Left ventricle myocardium superior (tissue), 1 donor: ENCODE measurements around the gene SPTBN5. TPM values are rescaled to one million over a fixed set of nuclear protein-coding genes. Genes with fewer than 3 reads are reported as not detected.

Source experiments
- ATAC-seq: fragments of 200-7000 bp; cut with Tn5 transposase; one replicate; pipeline ENCODE4 v1.9.1; 2020; ENCODE audit warnings: mild to moderate bottlenecking, moderate library complexity
- DNase-seq: peaks from one replicate; pipeline ENCODE4 v3.0.0-alpha.2; 2020
- intact Hi-C: fragments of 100-400 bp; cut with micrococcal nuclease; formaldehyde crosslinking; loops from one replicate; pipeline ENCODE4 v1.11.0; 2022
- total RNA-seq: library from RNA; stranded (reverse); fragmentation: NEBNext Ultra II Directional; extraction: Animal tissue kit (Norgen Biotek cat#: 25700); gene quantifications from one replicate; pipeline ENCODE4 v1.2.1, GENCODE V29; 2021
- donor health status: DM: no; HTN: yes; CAD: no; lungs with severe emphysema.

The SPTBN5 gene
- total RNA-seq, 1 donor from 2014 or later = 3.6 TPM

GRCh38 chr15:41817781-41818180 lies 76.1 kb downstream of the SPTBN5 start:
- intact Hi-C loops = no loop called here

GRCh38 chr15:41817327-41817726 lies 76.5 kb downstream of the SPTBN5 start:
- intact Hi-C loops = no loop called here
- ATAC-seq (no peak), DNase-seq (no peak)

More at GRCh38 chr15:41817781-41818180, 76.1 kb downstream of the SPTBN5 start:
- ATAC-seq = no peak
- DNase-seq = no peak

- intact Hi-C loops = no loop called here
- ATAC-seq = no peak
- DNase-seq = no peak
These were observed 77.1 kb downstream of the SPTBN5 start for GRCh38 chr15:41816788-41817187.

- DNase-seq (no peak), ATAC-seq (no peak)
- intact Hi-C loops = loop anchor here (5.0 kb wide), 1 partner anchor 42 kb away; the partner anchor contains the start of gene MAPKBP1
These were observed 79.3 kb downstream of the SPTBN5 start for GRCh38 chr15:41814534-41814933.

GRCh38 chr15:41813426-41813825 lies 80.4 kb downstream of the SPTBN5 start:
- intact Hi-C loops = loop anchor here (5.0 kb wide), 1 partner anchor 41 kb away; the partner anchor contains the start of gene MAPKBP1
- ATAC-seq (no peak), DNase-seq (no peak)

GRCh38 chr15:41812820-41813375 lies 81.0 kb downstream of the SPTBN5 start:
- intact Hi-C loops = loop anchor here (5.0 kb wide), 1 partner anchor 41 kb away; the partner anchor contains the start of gene MAPKBP1
- ATAC-seq = no peak
- DNase-seq = no peak

GRCh38 chr15:41811432-41812195 lies 82.2 kb downstream of the SPTBN5 start:
- ATAC-seq = peak; percentile 90
- peak; percentile 89 for DNase-seq
- intact Hi-C loops = loop anchor here (5.0 kb wide), 1 partner anchor 39 kb away; the partner anchor contains the start of gene MAPKBP1

GRCh38 chr15:41810651-41811431 lies 83.0 kb downstream of the SPTBN5 start:
- intact Hi-C loops = loop anchor here (5.0 kb wide), 1 partner anchor 39 kb away; the partner anchor contains the start of gene MAPKBP1
- DNase-seq (no peak), ATAC-seq (no peak)

GRCh38 chr15:41809526-41810220 lies 84.2 kb downstream of the SPTBN5 start:
- ATAC-seq (no peak), DNase-seq (no peak)
- intact Hi-C loops = loop anchor here (5.0 kb wide), 1 partner anchor 37 kb away; the partner anchor contains the start of gene MAPKBP1

GRCh38 chr15:41809121-41809520 lies 84.7 kb downstream of the SPTBN5 start:
- ATAC-seq (no peak), DNase-seq (no peak)
- intact Hi-C loops = no loop called here

GRCh38 chr15:41806291-41807181 lies 87.3 kb downstream of the SPTBN5 start:
- peak; percentile 87 for ATAC-seq
- intact Hi-C loops = no loop called here
- DNase-seq = peak; percentile 72

GRCh38 chr15:41805711-41806110 lies 88.1 kb downstream of the SPTBN5 start:
- DNase-seq (no peak), ATAC-seq (no peak)
- intact Hi-C loops = no loop called here

- intact Hi-C loops = no loop called here
- DNase-seq = no peak
- no peak for ATAC-seq
These were observed 88.8 kb downstream of the SPTBN5 start for GRCh38 chr15:41804916-41805666.

- intact Hi-C loops = no loop called here
- ATAC-seq (no peak), DNase-seq (no peak)
These were observed 89.5 kb downstream of the SPTBN5 start for GRCh38 chr15:41804361-41804760.

GRCh38 chr15:41801850-41802455 lies 91.9 kb downstream of the SPTBN5 start:
- ATAC-seq = no peak
- intact Hi-C loops = no loop called here

GRCh38 chr15:41801185-41801584 lies 92.7 kb downstream of the SPTBN5 start:
- DNase-seq (no peak), ATAC-seq (no peak)
- intact Hi-C loops = no loop called here

More at GRCh38 chr15:41801850-41802455, 91.9 kb downstream of the SPTBN5 start:
- DNase-seq = no peak

GRCh38 chr15:41799488-41799805 lies 94.4 kb downstream of the SPTBN5 start:
- ATAC-seq = no peak
- intact Hi-C loops = no loop called here
- DNase-seq = no peak
